ENCODE measurements around the gene ZNF660. TPM values are rescaled to one million over a fixed set of nuclear protein-coding genes. Genes with fewer than 3 reads are reported as not detected.

ZNF660 gene
- total and polyA plus RNA-seq, 9 of the 15 experiments (the other 6 are each of a cell fraction or from before 2014, with no cell fraction given), result 0.06 to 0.65 (median 0.17) TPM

- TF ChIP-seq ZNF780A (CRISPR knock-in tag; IDR thresholded peaks at IDR 0.05) (no peak), MBD2 (IDR thresholded peaks at IDR 0.05; ENCODE audit: borderline replicate concordance, low read depth) (peak; percentile 34; the same call in 1 of the 2 replicates), RBM34 (IDR thresholded peaks at IDR 0.05; ENCODE audit: borderline replicate concordance, insufficient read depth, low read length) (no peak), CREB3L1 (IDR thresholded peaks at IDR 0.05; ENCODE audit: borderline replicate concordance, low read depth) (peak; percentile 76; the same call in 1 of the 2 replicates), U2AF2 (optimal IDR thresholded peaks at IDR 0.05; ENCODE audit: low read depth, low read length) (no peak), FUS (optimal IDR thresholded peaks at IDR 0.05; ENCODE audit: low read depth, low read length) (no peak), NEUROD1 (IDR thresholded peaks at IDR 0.05; ENCODE audit: borderline replicate concordance, low read depth, low read length, partially characterized antibody) (no peak), NR1H2 (CRISPR knock-in tag; IDR thresholded peaks at IDR 0.05) (no peak; the same call in 1 of the 2 replicates), SRSF9 (IDR thresholded peaks at IDR 0.05; ENCODE audit: borderline replicate concordance, low read depth, low read length) (no peak), PRMT5 (CRISPR knock-in tag; IDR thresholded peaks at IDR 0.05) (no peak), ZNF77 (CRISPR knock-in tag; IDR thresholded peaks at IDR 0.05) (no peak), ZNF197 (CRISPR knock-in tag; IDR thresholded peaks at IDR 0.05; ENCODE audit: low read depth) (no peak), IRF9 (tag; IDR thresholded peaks at IDR 0.05) (no peak), RBM22 (IDR thresholded peaks at IDR 0.05; ENCODE audit: low read depth, low read length, poor library complexity, severe bottlenecking) (peak; percentile 51), POLR2A (conservative IDR thresholded peaks at IDR 0.05) (peak; percentile 89), PREB (CRISPR knock-in tag; IDR thresholded peaks at IDR 0.05) (no peak), CBX3 (IDR thresholded peaks at IDR 0.05; ENCODE audit: borderline replicate concordance in 1 of 2, low read length in 2 of 2) (peak in 1 of 2 experiments; percentile 81; a peak in 1 of 3 replicates), CBFA2T2 (conservative IDR thresholded peaks at IDR 0.05) (no peak), ZNF79 (CRISPR knock-in tag; IDR thresholded peaks at IDR 0.05; ENCODE audit: low read depth) (no peak), SREBF2 (CRISPR knock-in tag; IDR thresholded peaks at IDR 0.05) (0 out of 2 replicates have a peak, but pooled peaks have one; percentile 41), CBX1 (IDR thresholded peaks at IDR 0.05; ENCODE audit: low read depth) (peak; percentile 79; the same call in 1 of the 2 replicates), HNRNPUL1 (IDR thresholded peaks at IDR 0.05; ENCODE audit: low read length) (no peak), PTBP1 (IDR thresholded peaks at IDR 0.05; ENCODE audit: low read depth, low read length) (no peak), PTTG1 (tag; IDR thresholded peaks at IDR 0.05; ENCODE audit: low read depth) (no peak), ATF3 (IDR thresholded peaks at IDR 0.05) (no peak), ATF3 (CRISPR knock-in tag; conservative IDR thresholded peaks at IDR 0.05) (no peak), RAD51 (IDR thresholded peaks at IDR 0.05; ENCODE audit: borderline replicate concordance, low read depth) (no peak)
These were observed 63.9 kb downstream of the ZNF660 start, which contains the start of gene ZNF35 (continued) for GRCh38 chr3:44648564-44649229.
